H9 (cell line): Measurements from ENCODE around the gene PUDP. TPM values are rescaled to one million over a fixed set of nuclear protein-coding genes. Genes with fewer than 3 reads are reported as not detected.

ENCODE experiments used
- DNase-seq: peaks from one replicate; pipeline ENCODE4 v3.0.0-alpha.2; 2017
- H2AFZ ChIP-seq: one replicate; pipeline ENCODE4 v1.6.1; 2013; ENCODE audit warnings: mild to moderate bottlenecking, low read length, control low read depth, moderate library complexity
- H2AK5ac ChIP-seq: 2 replicates; pipeline ENCODE4 v1.6.1; 2013; ENCODE audit warnings: low read length, control low read depth, mixed read lengths; ENCODE audit not compliant: insufficient read length
- H2BK120ac ChIP-seq: one replicate; pipeline ENCODE4 v1.6.1; 2013; ENCODE audit warnings: low read depth, mild to moderate bottlenecking, low read length, control low read depth, inconsistent platforms; ENCODE audit not compliant: poor library complexity, severe bottlenecking
- H2BK12ac ChIP-seq: 2 replicates; pipeline ENCODE4 v1.6.1; 2013; ENCODE audit warnings: low read length, control low read depth, mixed read lengths, low read depth; ENCODE audit not compliant: insufficient read length
- H2BK15ac ChIP-seq: 2 replicates; pipeline ENCODE4 v1.6.1; 2013; ENCODE audit warnings: low read depth, low read length, control low read depth
- H2BK20ac ChIP-seq: one replicate; pipeline ENCODE4 v1.6.1; 2013; ENCODE audit warnings: low read depth, mild to moderate bottlenecking, low read length, control low read depth, inconsistent platforms; ENCODE audit not compliant: poor library complexity, severe bottlenecking
- H2BK5ac ChIP-seq: 2 replicates; pipeline ENCODE4 v1.6.1; 2013; ENCODE audit warnings: low read length, control low read depth, mixed read lengths; ENCODE audit not compliant: insufficient read length
- H3K14ac ChIP-seq: 2 replicates; pipeline ENCODE4 v1.6.1; 2013; ENCODE audit warnings: low read length, control low read depth; ENCODE audit not compliant: insufficient read depth
- H3K18ac ChIP-seq: 2 replicates; pipeline ENCODE4 v1.6.1; 2013; ENCODE audit warnings: low read depth, mild to moderate bottlenecking, mixed read lengths, low read length, control low read depth; ENCODE audit not compliant: insufficient read length
- H3K23ac ChIP-seq: 2 replicates; pipeline ENCODE4 v1.6.1; 2013; ENCODE audit warnings: low read length, control low read depth, mixed read lengths, low read depth; ENCODE audit not compliant: insufficient read length
- H3K23me2 ChIP-seq: 2 replicates; pipeline ENCODE4 v1.6.1; 2013; ENCODE audit warnings: low read depth, mild to moderate bottlenecking, mixed read lengths, low read length, control low read depth; ENCODE audit not compliant: insufficient read length, poor library complexity, severe bottlenecking
- H3K27ac ChIP-seq: 2 replicates; pipeline ENCODE4 v1.5.1; 2013; ENCODE audit warnings: low read length, control low read depth, mixed read lengths, low read depth; ENCODE audit not compliant: insufficient read length
- H3K27me3 ChIP-seq: 2 replicates; pipeline ENCODE4 v1.6.1; 2013; ENCODE audit warnings: low read length, control low read depth, inconsistent platforms; ENCODE audit not compliant: insufficient read depth
- H3K4ac ChIP-seq: 2 replicates; pipeline ENCODE4 v1.6.1; 2013; ENCODE audit warnings: low read depth, mild to moderate bottlenecking, control low read depth, inconsistent platforms, low read length, moderate library complexity
- H3K4me1 ChIP-seq: 2 replicates; pipeline ENCODE4 v1.6.1; 2013; ENCODE audit warnings: low read length, control low read depth, inconsistent platforms; ENCODE audit not compliant: insufficient read depth
- H3K4me2 ChIP-seq: 2 replicates; pipeline ENCODE4 v1.6.1; 2013; ENCODE audit warnings: low read length, control low read depth, mixed read lengths; ENCODE audit not compliant: insufficient read length, insufficient read depth
- H3K56ac ChIP-seq: 2 replicates; pipeline ENCODE4 v1.6.1; 2013; ENCODE audit warnings: low read depth, mild to moderate bottlenecking, mixed read lengths, low read length, control low read depth; ENCODE audit not compliant: insufficient read length
- H3K79me1 ChIP-seq: 2 replicates; pipeline ENCODE4 v1.6.1; 2013; ENCODE audit warnings: low read depth, mild to moderate bottlenecking, moderate library complexity, low read length, control low read depth, inconsistent platforms; ENCODE audit not compliant: insufficient read depth, poor library complexity, severe bottlenecking
- H3K79me2 ChIP-seq: 2 replicates; pipeline ENCODE4 v1.6.1; 2013; ENCODE audit warnings: low read length, control low read depth, inconsistent platforms; ENCODE audit not compliant: insufficient read depth
- H3K9ac ChIP-seq: 2 replicates; pipeline ENCODE4 v1.6.1; 2013; ENCODE audit warnings: low read length, control low read depth, mixed read lengths; ENCODE audit not compliant: insufficient read length; ENCODE audit errors: extremely low read depth
- H3K9me3 ChIP-seq: one replicate; pipeline ENCODE4 v1.6.1; 2013; ENCODE audit warnings: low read depth, low read length, inconsistent platforms; ENCODE audit not compliant: control insufficient read depth
- H3T11ph ChIP-seq: one replicate; pipeline ENCODE4 v1.6.1; 2013; ENCODE audit warnings: mild to moderate bottlenecking, low read length, control low read depth, inconsistent platforms
- H4K20me1 ChIP-seq: one replicate; pipeline ENCODE4 v1.6.1; 2013; ENCODE audit not compliant: control insufficient read depth, insufficient read length, insufficient read depth
- H4K5ac ChIP-seq: 2 replicates; pipeline ENCODE4 v1.6.1; 2013; ENCODE audit warnings: low read depth, mild to moderate bottlenecking, mixed read lengths, low read length, control low read depth; ENCODE audit not compliant: insufficient read length
- H4K8ac ChIP-seq: replicated peaks from 2 replicates; pipeline ENCODE4 v1.6.1; 2013; ENCODE audit warnings: low read length, control low read depth, mixed read lengths, low read depth; ENCODE audit not compliant: insufficient read length
- H4K91ac ChIP-seq: 2 replicates; pipeline ENCODE4 v1.6.1; 2013; ENCODE audit warnings: low read depth, mild to moderate bottlenecking, moderate library complexity, mixed read lengths, low read length, control low read depth; ENCODE audit not compliant: insufficient read length
- H3K27ac Mint-ChIP-seq, 3 experiments: 2 replicates in 2 of 3; 3 replicates in 1 of 3; pipeline ENCODE4 v1.8.0; 2020 to 2021; ENCODE audit warnings: mixed read lengths in 3 of 3, mild to moderate bottlenecking in 1 of 3, moderate library complexity in 1 of 3
- H3K27me3 Mint-ChIP-seq: 2 replicates; pipeline ENCODE4 v1.8.0; 2021; ENCODE audit warnings: low read depth, mild to moderate bottlenecking, moderate library complexity, mixed read lengths
- H3K36me3 Mint-ChIP-seq, 3 experiments: 2 replicates in 2 of 3; 3 replicates in 1 of 3; pipeline ENCODE4 v1.8.0; 2020 to 2021; ENCODE audit warnings: low read depth in 3 of 3, mixed read lengths in 3 of 3; ENCODE audit not compliant: insufficient read depth in 1 of 3
- H3K4me1 Mint-ChIP-seq, 2 experiments: 2 replicates each; pipeline ENCODE4 v1.8.0; 2020; ENCODE audit warnings: mixed read lengths in 2 of 2
- H3K4me3 Mint-ChIP-seq, 2 experiments: 2 replicates in 1 of 2; 3 replicates in 1 of 2; pipeline ENCODE4 v1.8.0; 2020 to 2021; ENCODE audit warnings: mild to moderate bottlenecking in 2 of 2, mixed read lengths in 2 of 2, moderate library complexity in 1 of 2
- H3K9me3 Mint-ChIP-seq, 2 experiments: 2 replicates in 1 of 2; 3 replicates in 1 of 2; pipeline ENCODE4 v1.8.0; 2020; ENCODE audit warnings: mild to moderate bottlenecking in 2 of 2, mixed read lengths in 2 of 2, moderate library complexity in 1 of 2
- CTCF ChIP-seq: fragments of 200-600 bp; sonication (generic); conservative IDR thresholded peaks from 3 replicates; pipeline ENCODE4 v1.8.0; 2021; ENCODE audit warnings: antibody characterized with exemption, mild to moderate bottlenecking
- whole genome bisulfite sequencing: extraction: QIAGEN DNeasy Blood & Tissue Kit; methylation state at CpG from one replicate; pipeline ENCODE4 v1.1.7; 2013; ENCODE audit warnings: missing lambda C conversion rate, low lambda C conversion rate, mixed read lengths; ENCODE audit not compliant: insufficient read length; ENCODE audit errors: extremely low coverage; 5-methylcytosine and 5-hydroxymethylcytosine counted together
- total RNA-seq: library from RNA; stranded (reverse); gene quantifications from 2 replicates; pipeline ENCODE4 v1.2.1, GENCODE V29; 2021

The PUDP gene
- total RNA-seq, 1 experiment from 2014 or later: 46.3 TPM

- H3K18ac ChIP-seq: no peak overlapping the region
- H3K23me2 ChIP-seq: no peaks in the 10 kb centered on the region
- no peaks in the 10 kb centered on the region for H3K79me1 ChIP-seq
- H3K14ac ChIP-seq: no peak overlapping the region
- H3K56ac ChIP-seq: no peak overlapping the region
- no peak overlapping the region for H2BK12ac ChIP-seq
- no CpG with 5 or more reads among the region's 3 CpGs for WGBS
- H2AK5ac ChIP-seq: no peak overlapping the region
- no peak for TF ChIP-seq CTCF
- H2BK120ac ChIP-seq: no peak overlapping the region
- no peak for DNase-seq
- Mint-ChIP-seq H3K36me3 (peaks cover 31 to 33% (median 31%) of the 10 kb centered on the region in 3 experiments), H3K4me3 (no peak overlapping the region), H3K4me1 (peaks cover 7 to 12% of the 10 kb centered on the region in 2 experiments), H3K9me3 (peaks cover 13 to 14% of the 10 kb centered on the region in 2 experiments), H3K27ac (0 out of 7 replicates have a peak overlapping the region, but pooled peaks of 1 of the 3 experiments have one; percentile 5), H3K27me3 (no peaks in the 10 kb centered on the region)
- no peak overlapping the region for H3K4ac ChIP-seq
- H3K9ac ChIP-seq: no peak overlapping the region
- no peak overlapping the region for H4K5ac ChIP-seq
- no peak overlapping the region for H2BK5ac ChIP-seq
- H4K8ac ChIP-seq: no peak overlapping the region
- H3K79me2 ChIP-seq: no peaks in the 10 kb centered on the region
- H3T11ph ChIP-seq: no peak overlapping the region
- no peak overlapping the region for H2BK20ac ChIP-seq
- H3K27ac ChIP-seq: no peak overlapping the region
- no peak overlapping the region for H2BK15ac ChIP-seq
- no peak overlapping the region for H3K23ac ChIP-seq
- no peak overlapping the region for H2AFZ ChIP-seq
- no peaks in the 10 kb centered on the region for H3K4me1 ChIP-seq
- peaks cover 7% of the 10 kb centered on the region for H3K9me3 ChIP-seq
- H4K20me1 ChIP-seq: no peaks in the 10 kb centered on the region
- H3K4me2 ChIP-seq: no peak overlapping the region
- no peaks in the 10 kb centered on the region for H3K27me3 ChIP-seq
- H4K91ac ChIP-seq: no peak overlapping the region
Measured at GRCh38 chrX:7071390-7071789, 76.6 kb downstream of the PUDP start.
